Activated CD4-positive, alpha-beta T cell treated with anti-CD3 and anti-CD28 coated beads, Interleukin-2, amount 50 U/mL, for 16 hours (primary cell): Measurements from ENCODE around the gene ARMC9.
"Not testable (repeated sequence)": the region's sequence is repeated elsewhere in the genome, so short reads cannot be mapped to it uniquely, and the experiment has no call there.

Experiments
- DNase-seq: peaks from one replicate; pipeline ENCODE4 v3.0.0-alpha.2; 2020

Gene ARMC9

DNA sequence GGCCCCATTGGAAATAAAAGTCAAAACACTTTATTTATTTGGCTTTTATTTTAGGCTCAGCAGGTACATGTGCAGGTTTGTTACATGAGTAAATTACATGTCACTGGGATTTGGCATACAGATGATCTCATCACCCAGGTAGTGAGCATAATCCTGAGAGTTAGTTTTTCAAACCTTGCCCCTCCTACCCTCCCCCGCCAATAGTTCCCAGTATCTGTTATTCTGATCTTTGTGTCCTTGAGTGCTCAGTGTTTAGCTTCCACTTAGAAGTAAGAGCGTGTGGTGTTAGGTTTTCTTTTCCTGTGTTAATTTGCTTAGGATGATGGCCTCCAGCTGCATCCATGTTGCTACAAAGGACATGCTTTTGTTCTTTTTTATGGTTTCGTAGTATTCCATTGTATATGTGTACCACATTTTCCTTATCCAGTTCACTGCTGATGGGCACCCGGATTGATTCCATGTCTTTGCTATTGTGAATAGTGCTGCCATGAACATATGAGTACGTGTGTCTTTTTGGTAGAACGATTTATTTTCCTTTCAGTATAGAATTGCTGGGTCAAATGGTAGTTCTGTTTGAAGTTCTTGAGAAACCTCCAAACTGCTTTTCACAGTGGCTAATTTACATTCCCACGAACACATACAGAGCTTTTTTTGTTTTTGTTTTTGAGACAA, 47.9 kb downstream of the ARMC9 start:
- DNase-seq, result no peak

GRCh38 chr2:231250146-231250545, 51.7 kb downstream of the ARMC9 start:
- DNase-seq, result no peak

- no peak for DNase-seq
These were observed 52.3 kb downstream of the ARMC9 start for GRCh38 chr2:231250698-231251097.

DNA sequence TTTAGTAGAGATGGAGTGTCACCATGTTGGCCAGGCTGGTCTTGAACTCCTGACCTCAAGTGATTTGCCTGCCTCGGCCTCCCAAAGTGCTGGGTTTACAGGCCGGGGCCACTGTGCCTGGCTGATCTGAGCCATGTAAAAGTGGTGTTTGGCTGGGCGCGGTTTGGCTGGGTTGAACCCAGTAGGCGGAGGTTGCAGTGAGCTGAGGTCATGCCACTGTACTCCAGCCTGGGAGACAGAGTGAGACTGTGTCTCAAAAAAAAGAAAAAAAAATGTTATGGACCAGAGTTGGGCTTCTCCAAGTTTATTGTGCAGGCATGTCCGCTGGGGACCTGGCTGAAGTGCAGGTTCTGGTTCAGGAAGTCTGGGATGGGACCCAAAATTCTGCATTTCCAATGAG, 54.9 kb downstream of the ARMC9 start:
- not testable (repeated sequence) for DNase-seq

DNA sequence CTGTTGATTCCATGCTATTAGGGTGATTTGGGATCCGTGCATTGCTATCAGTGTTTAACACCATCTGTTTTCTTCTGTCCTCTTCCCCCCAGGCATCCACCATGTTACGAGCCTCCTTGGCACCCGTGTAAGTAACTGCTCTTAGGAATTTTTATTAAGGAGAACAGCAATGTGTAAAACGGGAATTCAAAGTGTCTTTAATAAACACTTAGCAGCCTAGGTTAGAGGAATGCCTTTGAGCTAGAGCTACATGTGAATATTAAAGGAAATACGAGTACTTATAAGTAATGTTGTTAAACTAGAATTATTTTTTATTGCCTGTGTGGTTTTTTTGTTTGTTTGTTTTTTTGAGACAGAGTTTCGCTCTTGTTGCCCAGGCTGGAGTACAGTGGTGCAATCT, 58.1 kb downstream of the ARMC9 start:
- no peak for DNase-seq

- no peak for DNase-seq
These were observed 59.3 kb downstream of the ARMC9 start for GRCh38 chr2:231257763-231258162.

GRCh38 chr2:231258701-231259100, 60.3 kb downstream of the ARMC9 start:
- DNase-seq, result no peak

- no peak for DNase-seq
These were observed 60.7 kb downstream of the ARMC9 start for GRCh38 chr2:231259104-231259503.

GRCh38 chr2:231260442-231261208, 62.2 kb downstream of the ARMC9 start:
- no peak for DNase-seq

DNA sequence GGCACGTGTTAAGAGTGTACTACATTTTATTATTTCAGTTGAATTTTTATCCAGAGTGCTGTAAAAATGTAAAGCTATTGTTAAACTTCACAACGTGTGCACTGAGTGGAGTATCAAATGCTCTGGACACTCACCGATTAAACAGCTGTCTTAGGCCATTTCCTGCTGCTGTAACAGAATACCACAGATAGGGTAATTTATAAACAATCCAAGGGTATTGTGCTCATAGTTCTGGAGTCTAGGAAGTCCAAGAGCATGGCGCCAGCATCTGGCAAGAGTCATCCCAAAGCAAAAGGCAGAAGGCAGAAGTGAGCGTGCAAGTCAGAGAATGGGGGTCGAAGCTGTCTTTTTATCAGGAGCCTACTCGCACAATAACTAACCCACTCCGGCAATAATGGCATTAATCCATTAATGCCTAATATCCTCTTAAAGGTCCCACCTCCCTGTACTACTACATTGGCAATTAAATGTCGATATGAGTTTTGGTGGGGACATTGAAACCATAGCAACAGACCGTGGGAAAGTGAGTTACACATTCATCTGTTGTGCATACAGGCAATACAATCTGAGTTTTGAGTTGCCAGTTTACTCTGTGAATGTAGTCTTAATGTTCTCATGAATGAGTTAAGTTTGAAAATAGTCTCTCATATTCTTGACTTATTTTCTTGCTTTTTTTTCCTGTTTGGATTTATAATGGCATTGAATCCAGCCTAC, 64.8 kb downstream of the ARMC9 start:
- no peak for DNase-seq

DNA sequence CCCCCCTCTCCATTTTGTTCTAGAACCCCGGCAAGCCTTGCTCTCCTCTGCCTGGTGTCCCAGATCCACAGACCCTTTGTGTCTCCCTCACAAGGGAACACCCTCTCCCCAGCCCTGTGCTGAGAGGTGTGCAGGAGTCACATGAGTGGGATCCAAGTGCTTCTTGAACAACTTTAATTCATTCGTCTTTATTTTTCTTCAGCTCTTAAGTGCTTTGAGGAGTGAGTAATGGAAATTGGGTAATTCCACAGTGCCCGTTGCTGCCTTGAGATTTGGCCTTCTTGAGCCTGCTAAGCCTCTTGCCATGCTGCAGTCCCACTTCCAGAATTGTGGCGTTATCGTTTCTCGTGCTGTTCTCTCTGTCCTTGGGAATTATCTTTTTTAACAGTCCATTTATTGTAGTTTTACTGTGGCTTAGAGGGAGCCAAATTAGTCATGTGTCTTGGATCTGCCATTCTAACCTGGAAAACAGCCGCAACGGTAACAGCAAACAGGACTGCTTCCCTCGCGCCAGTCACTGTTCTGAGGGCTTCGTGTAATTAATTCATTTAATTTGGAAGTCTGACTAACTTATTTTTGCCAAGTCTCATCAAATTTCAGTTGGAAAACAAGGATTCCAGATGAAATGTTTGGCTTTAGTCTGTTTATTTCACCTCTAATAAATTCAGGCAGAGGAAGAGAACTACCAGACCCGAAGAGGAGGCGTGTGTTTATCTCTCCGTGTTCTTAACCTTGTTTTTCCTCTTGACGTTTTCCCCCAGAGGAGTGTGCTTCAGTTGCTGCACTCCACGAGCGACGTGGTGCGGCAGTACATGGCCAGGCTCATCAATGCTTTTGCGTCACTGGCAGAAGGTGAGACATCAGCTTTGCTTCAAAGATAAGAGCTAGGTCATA, 72.0 kb downstream of the ARMC9 start:
- DNase-seq, result no peak

- DNase-seq, result no peak
These were observed 74.6 kb downstream of the ARMC9 start for GRCh38 chr2:231272991-231273390.

DNA sequence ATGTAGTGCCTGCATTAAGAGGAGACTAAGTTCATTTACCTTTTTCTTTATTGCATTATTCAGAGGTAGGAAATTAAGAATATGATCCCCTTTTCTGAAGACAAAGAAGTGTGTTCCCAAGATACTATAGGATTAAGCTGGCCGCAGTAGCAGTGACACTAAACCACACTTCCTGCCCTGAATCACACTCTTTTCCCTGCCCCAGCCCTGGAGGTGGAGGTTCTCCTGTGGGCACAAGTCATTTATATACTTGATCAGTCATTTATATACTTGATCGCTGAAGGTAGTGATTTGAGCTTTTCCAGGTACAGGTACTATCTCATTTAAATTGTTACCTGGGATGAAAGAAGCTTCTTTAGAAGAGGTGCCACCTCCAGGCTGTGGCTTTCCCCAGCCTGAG, 78.6 kb downstream of the ARMC9 start:
- peak; percentile 62 for DNase-seq

GRCh38 chr2:231277962-231278361, 79.5 kb downstream of the ARMC9 start:
- DNase-seq, result peak; percentile 23

DNA sequence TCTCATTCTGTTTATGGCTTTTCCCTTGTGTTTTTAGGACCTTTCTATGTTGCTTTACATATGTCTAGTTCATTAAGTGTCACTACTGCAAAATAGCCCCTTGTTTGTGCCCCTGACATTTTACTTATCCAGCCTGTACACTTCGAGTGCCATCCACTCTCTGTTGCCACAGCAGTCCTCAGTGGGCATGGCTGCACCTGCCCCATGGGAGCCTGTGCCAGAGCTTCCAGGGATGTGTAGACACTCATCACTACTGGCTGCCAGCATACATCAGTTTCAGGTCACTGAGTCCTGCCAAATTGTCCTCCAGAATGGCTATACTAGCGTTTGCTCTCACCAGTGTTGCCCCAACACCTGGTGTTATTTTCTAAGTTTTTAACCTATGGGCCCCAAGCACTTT, 80.4 kb downstream of the ARMC9 start:
- DNase-seq, result no peak

DNA sequence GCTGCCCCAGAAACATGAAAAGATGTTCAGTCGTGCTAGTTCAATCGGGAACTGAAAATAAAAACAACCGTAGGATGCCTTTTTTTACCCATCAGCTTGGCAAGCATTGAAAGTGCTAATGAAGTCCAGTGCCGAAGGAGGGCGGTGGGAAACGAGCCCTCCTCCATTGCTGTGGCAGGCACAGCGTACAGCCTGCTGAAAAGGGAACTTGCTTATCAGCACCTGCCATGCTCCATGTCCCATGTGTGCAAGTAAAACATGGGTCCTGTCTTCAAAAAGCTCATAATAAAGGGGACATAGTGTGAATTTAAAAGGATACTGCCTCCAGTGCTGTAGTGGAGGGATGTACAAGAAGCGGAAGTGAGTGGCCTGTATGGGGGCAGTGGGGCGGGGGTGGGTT, 82.4 kb downstream of the ARMC9 start:
- no peak for DNase-seq

DNA sequence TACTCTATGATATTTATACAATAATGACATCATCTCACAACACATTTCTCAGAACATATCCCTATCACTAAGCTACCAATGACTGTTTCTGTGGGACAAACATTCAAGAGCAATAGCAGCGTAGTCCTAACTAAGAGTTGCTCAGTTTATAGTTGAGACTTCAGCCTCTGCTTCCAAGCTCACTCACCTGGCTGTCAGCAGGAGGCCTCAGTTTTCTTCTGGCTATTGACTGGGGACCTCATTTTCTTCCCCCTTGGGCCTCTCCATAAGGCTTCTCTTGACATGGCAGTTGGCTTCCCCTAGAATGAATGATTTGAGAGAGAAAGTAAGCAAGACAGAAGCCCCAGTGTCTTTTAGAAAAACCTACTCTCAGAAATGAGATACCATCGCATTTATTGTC, 85.9 kb downstream of the ARMC9 start:
- DNase-seq, result no peak

DNA sequence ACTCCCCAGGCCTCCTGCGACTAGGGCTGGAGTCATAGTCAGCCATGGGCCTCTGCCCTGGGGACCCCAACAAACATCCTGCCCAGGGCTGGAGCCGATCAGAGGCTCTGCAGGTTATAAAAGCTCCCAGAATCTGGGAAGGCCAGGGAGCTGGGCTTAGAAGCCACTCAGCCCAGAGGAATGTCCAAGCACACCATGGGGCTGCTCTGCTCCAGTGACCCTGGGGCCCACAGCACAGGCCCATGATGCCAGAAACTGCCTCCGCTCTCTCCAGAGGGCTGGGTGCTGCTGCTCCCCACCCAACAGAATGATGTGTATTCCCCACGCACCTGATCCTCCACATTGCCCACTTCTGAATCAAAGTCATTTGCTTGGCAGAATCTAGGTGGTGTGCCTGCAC, 88.5 kb downstream of the ARMC9 start:
- DNase-seq, result no peak

- no peak for DNase-seq
These were observed 89.3 kb downstream of the ARMC9 start for GRCh38 chr2:231287696-231288095.

GRCh38 chr2:231288590-231288989, 90.2 kb downstream of the ARMC9 start:
- no peak for DNase-seq

DNA sequence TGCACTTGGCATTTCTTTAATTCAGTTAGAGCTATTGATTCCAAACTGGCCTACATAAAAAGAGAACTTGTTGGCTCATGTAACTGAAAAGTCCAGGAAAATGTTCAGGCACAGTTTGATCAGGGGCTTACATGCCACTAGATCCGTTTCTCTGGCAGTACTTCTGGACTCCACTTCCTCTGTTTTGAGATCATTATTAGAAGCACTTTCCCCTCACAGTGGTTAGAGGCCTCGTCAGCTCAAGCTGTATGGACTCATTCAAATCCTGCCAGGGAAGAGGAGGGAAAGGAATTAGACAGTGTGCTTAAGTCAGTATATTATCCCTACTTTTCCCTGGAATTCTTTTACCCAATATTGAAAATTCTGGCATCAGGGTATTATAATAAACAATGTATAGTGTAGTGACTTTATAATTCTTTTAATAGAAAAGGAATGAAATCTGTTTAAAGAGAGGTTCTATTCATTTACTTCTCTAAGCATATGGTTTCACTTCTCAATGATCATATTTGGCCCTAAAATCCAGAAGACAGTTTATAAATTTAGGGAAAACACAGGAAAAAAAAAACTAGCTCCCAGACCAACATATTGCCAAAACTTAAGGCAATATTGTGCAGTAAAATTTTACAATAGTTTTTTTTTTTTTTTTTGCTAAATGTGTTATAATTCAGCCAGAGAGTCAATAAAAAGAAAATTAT, 92.0 kb downstream of the ARMC9 start:
- no peak for DNase-seq

DNA sequence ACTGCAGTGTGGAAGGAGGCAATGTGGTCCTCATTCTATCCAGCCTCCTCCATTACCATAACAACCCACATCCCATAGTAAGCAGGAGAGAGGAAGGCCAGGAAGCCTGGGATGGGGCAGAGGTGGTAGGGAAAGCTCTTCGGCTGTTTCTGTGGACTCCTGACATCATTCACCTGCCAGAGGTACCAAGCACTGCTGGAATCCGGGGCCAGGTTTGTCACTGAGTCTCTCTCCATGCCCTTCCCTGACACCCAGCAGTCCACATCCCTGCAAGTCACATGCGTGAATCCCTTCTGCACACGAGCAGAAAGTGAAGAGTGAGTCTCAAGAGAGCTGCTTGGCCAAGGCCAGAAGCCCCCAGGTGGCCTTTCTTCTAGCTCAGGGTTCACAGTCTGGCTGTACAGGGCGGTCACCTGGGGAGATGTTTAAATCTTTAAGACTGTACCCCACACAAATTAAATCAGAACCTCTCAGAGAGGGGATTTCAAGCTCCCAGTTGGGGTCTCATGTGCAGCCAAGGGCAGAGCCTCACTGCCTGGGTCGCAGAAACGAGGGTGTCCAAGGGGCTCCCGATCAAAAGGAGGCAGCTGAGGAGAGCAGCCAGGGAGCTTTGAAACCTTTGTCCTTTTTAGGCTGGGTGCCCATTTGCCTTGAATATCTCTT, 94.2 kb downstream of the ARMC9 start:
- DNase-seq, result no peak
